ENCODE data around the gene CASD1. TPM values are rescaled to one million over a fixed set of nuclear protein-coding genes. Genes with fewer than 3 reads are reported as not detected.

The CASD1 gene
- total RNA-seq, 2 donors from 2014 or later: 40.4 to 68.8 TPM

DNA sequence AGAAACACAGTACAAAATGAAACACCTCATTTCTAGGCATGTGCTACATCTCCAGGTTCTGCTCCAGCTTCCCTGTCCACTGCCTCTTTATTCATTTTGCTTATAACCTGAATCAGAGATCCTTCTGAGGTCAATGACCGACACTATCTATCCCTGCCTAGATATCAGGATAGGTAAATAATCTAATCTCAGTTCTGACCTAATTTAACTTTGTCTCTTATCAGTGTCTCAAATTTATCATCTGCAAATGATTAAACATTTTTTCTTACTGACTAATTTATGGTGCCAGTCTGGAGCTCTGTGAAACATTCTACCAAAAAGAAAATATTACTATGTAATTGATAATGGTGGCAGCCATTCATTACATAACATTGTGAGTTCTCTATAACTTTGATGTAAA is 85.3 kb downstream of the CASD1 start:
- Mint-ChIP-seq H3K4me1 (peaks cover 29% of the 10 kb centered on the region), H3K27ac (no peak overlapping the region), H3K36me3 (ENCODE audit: low read depth) (peaks cover 19% of the 10 kb centered on the region), H3K27me3 (ENCODE audit: insufficient read depth) (no peaks in the 10 kb centered on the region), H3K4me3 (no peak overlapping the region), H3K9me3 (no peaks in the 10 kb centered on the region)
- no peaks in the 10 kb centered on the region for H3K9me3 ChIP-seq (ENCODE audit: control insufficient read depth, low read length)
- H3K36me3 ChIP-seq (ENCODE audit: control insufficient read depth, insufficient read depth, low read length): peaks cover 1% of the 10 kb centered on the region
- H3K9ac ChIP-seq (ENCODE audit: extremely low read depth, low read length, poor library complexity, severe bottlenecking): no peak overlapping the region
- DNase-seq: no peak
- no peak overlapping the region for H3K27ac ChIP-seq (ENCODE audit: low read depth, low read length)
- no peaks in the 10 kb centered on the region for H3K27me3 ChIP-seq (ENCODE audit: control insufficient read depth, insufficient read depth, low read length, poor library complexity, severe bottlenecking)
- WGBS, 2 experiments (ENCODE audit: insufficient coverage in 1 of 2, insufficient read length in 1 of 2): 57% methylated on average over 1 of the region's 1 CpG; no CpG with 5 or more reads in 1 of the 2 experiments
- peaks cover 12% of the 10 kb centered on the region for H3K4me1 ChIP-seq (ENCODE audit: control insufficient read depth, insufficient read depth, low read length)
- TF ChIP-seq, protein P1, sequence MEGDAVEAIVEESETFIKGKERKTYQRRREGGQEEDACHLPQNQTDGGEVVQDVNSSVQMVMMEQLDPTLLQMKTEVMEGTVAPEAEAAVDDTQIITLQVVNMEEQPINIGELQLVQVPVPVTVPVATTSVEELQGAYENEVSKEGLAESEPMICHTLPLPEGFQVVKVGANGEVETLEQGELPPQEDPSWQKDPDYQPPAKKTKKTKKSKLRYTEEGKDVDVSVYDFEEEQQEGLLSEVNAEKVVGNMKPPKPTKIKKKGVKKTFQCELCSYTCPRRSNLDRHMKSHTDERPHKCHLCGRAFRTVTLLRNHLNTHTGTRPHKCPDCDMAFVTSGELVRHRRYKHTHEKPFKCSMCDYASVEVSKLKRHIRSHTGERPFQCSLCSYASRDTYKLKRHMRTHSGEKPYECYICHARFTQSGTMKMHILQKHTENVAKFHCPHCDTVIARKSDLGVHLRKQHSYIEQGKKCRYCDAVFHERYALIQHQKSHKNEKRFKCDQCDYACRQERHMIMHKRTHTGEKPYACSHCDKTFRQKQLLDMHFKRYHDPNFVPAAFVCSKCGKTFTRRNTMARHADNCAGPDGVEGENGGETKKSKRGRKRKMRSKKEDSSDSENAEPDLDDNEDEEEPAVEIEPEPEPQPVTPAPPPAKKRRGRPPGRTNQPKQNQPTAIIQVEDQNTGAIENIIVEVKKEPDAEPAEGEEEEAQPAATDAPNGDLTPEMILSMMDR (conservative IDR thresholded peaks at IDR 0.05): no peak
- H3K4me3 ChIP-seq (ENCODE audit: low read length): no peak overlapping the region

DNA sequence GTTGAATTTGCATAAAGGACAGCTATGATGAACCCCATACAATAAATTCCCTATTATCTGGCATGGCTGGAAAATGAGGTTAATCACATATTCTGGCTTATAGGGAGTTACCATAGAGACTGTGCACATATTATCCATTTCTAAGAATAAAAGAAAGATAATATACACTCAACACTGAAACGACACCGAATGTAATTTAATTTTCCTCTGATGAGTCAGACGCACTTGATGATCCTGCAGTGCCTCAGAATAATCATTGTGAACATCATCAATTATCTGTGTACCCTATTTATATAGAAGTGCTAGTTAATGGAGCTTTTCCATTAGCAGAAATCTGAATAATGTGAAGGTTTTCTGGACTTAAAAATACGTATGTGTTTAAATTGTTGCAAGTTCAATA is 86.1 kb downstream of the CASD1 start:
- no peak overlapping the region for H3K4me3 Mint-ChIP-seq
- TF ChIP-seq, protein P1 (conservative IDR thresholded peaks at IDR 0.05): no peak
- no peak overlapping the region for H3K27ac Mint-ChIP-seq
- Histone ChIP-seq H3K36me3 (ENCODE audit: control insufficient read depth, insufficient read depth, low read length) (no peaks in the 10 kb centered on the region), H3K27ac (ENCODE audit: low read depth, low read length) (no peak overlapping the region), H3K9me3 (ENCODE audit: control insufficient read depth, low read length) (no peaks in the 10 kb centered on the region), H3K4me3 (ENCODE audit: low read length) (no peak overlapping the region), H3K4me1 (ENCODE audit: control insufficient read depth, insufficient read depth, low read length) (peaks cover 16% of the 10 kb centered on the region), H3K9ac (ENCODE audit: extremely low read depth, low read length, poor library complexity, severe bottlenecking) (no peak overlapping the region), H3K27me3 (ENCODE audit: control insufficient read depth, insufficient read depth, low read length, poor library complexity, severe bottlenecking) (no peaks in the 10 kb centered on the region)
- no peaks in the 10 kb centered on the region for H3K27me3 Mint-ChIP-seq (ENCODE audit: insufficient read depth)
- peaks cover 12% of the 10 kb centered on the region for H3K36me3 Mint-ChIP-seq (ENCODE audit: low read depth)
- DNase-seq: no peak
- peaks cover 26% of the 10 kb centered on the region for H3K4me1 Mint-ChIP-seq
- 83 to 94% methylated on average over 1 to 4 of the region's 4 CpGs for WGBS, 2 experiments (ENCODE audit: insufficient coverage in 1 of 2, insufficient read length in 1 of 2)
- H3K9me3 Mint-ChIP-seq: no peaks in the 10 kb centered on the region

DNA sequence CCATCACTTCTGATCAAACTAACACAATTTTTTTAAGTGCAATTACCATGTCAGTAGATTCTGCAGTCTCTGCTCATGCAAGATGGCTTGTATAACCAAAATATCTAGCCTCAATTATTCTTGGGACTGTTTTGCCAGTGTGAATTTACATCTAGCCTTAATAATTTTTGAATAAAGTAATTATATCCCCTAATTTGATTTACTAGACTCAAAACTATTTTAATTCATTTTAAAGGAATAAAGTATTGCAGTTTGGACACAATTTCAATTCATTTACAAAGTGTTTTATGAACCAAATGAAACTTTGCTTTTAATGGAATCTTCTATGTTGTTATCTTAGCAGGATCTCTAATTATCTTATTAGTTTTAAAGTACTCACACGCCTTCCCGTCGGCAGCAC is 90.7 kb downstream of the CASD1 start:
- 95 to 100% methylated on average over 2 to 3 of the region's 3 CpGs for WGBS, 2 experiments (ENCODE audit: insufficient coverage in 1 of 2, insufficient read length in 1 of 2)
- Mint-ChIP-seq H3K27ac (no peak overlapping the region), H3K4me1 (peaks cover 23% of the 10 kb centered on the region), H3K36me3 (ENCODE audit: low read depth) (peaks cover 10% of the 10 kb centered on the region), H3K4me3 (no peak overlapping the region), H3K9me3 (no peaks in the 10 kb centered on the region), H3K27me3 (ENCODE audit: insufficient read depth) (no peaks in the 10 kb centered on the region)
- Histone ChIP-seq H3K9me3 (ENCODE audit: control insufficient read depth, low read length) (no peaks in the 10 kb centered on the region), H3K36me3 (ENCODE audit: control insufficient read depth, insufficient read depth, low read length) (no peaks in the 10 kb centered on the region), H3K27ac (ENCODE audit: low read depth, low read length) (no peak overlapping the region), H3K27me3 (ENCODE audit: control insufficient read depth, insufficient read depth, low read length, poor library complexity, severe bottlenecking) (no peaks in the 10 kb centered on the region), H3K9ac (ENCODE audit: extremely low read depth, low read length, poor library complexity, severe bottlenecking) (no peak overlapping the region), H3K4me1 (ENCODE audit: control insufficient read depth, insufficient read depth, low read length) (peaks cover 12% of the 10 kb centered on the region), H3K4me3 (ENCODE audit: low read length) (no peak overlapping the region)
- TF ChIP-seq, protein P1 (conservative IDR thresholded peaks at IDR 0.05): no peak
- no peak for DNase-seq
